Smooth muscle cell (in vitro differentiated cells): ENCODE results near the gene CRTC3. TPM values are rescaled to one million over a fixed set of nuclear protein-coding genes. Genes with fewer than 3 reads are reported as not detected.

ENCODE experiments used
- DNase-seq: peaks from one replicate; lab custom pipeline; 2025; ENCODE audit not compliant: unreplicated experiment; lab: John Stamatoyannopoulos, UW
- H2AFZ ChIP-seq: fragments of 200-600 bp; sonication (generic); 2 replicates; pipeline ENCODE4 v1.6.0; 2016; ENCODE audit warnings: antibody characterized with exemption, low read depth, mild to moderate bottlenecking
- H3F3A ChIP-seq: fragments of 200-600 bp; sonication (generic); 2 replicates; pipeline ENCODE4 v1.6.0; 2017; ENCODE audit warnings: antibody characterized with exemption, low read depth
- H3K27ac ChIP-seq: fragments of 200-600 bp; sonication (generic); 2 replicates; pipeline ENCODE4 v1.5.1; 2016; ENCODE audit warnings: low read depth, mild to moderate bottlenecking
- H3K27me3 ChIP-seq: fragments of 200-600 bp; sonication (generic); 2 replicates; pipeline ENCODE4 v1.6.1; 2016; ENCODE audit warnings: low read depth, mild to moderate bottlenecking
- H3K36me3 ChIP-seq: fragments of 200-600 bp; sonication (generic); 2 replicates; pipeline ENCODE4 v1.5.1; 2016; ENCODE audit warnings: low read depth
- H3K4me1 ChIP-seq: fragments of 200-600 bp; sonication (generic); 2 replicates; pipeline ENCODE4 v1.5.1; 2016; ENCODE audit warnings: low read depth
- H3K4me2 ChIP-seq: fragments of 200-600 bp; sonication (generic); 2 replicates; pipeline ENCODE4 v1.6.0; 2016; ENCODE audit warnings: mild to moderate bottlenecking
- H3K4me3 ChIP-seq: fragments of 200-600 bp; sonication (generic); 2 replicates; pipeline ENCODE4 v1.5.1; 2016; ENCODE audit warnings: mild to moderate bottlenecking
- H3K79me2 ChIP-seq: fragments of 200-600 bp; sonication (generic); 2 replicates; pipeline ENCODE4 v1.6.0; 2016; ENCODE audit warnings: low read depth, mild to moderate bottlenecking
- H3K9ac ChIP-seq: fragments of 200-600 bp; sonication (generic); 2 replicates; pipeline ENCODE4 v1.6.0; 2016; ENCODE audit warnings: low read depth
- H3K9me3 ChIP-seq: fragments of 200-600 bp; sonication (generic); replicated peaks from 2 replicates; pipeline ENCODE4 v1.5.1; 2016; ENCODE audit warnings: low read depth
- H4K20me1 ChIP-seq: fragments of 200-600 bp; sonication (generic); 2 replicates; pipeline ENCODE4 v1.6.0; 2016; ENCODE audit warnings: low read depth
- CTCF ChIP-seq: fragments of 200-600 bp; sonication (generic); IDR thresholded peaks from 2 replicates; pipeline ENCODE4 v1.5.1; 2017; ENCODE audit warnings: borderline replicate concordance, mild to moderate bottlenecking, antibody characterized with exemption; ENCODE audit not compliant: insufficient read depth, poor library complexity, severe bottlenecking
- WGBS: methylation state at CpG from one replicate; pipeline ENCODE4 v1.1.7; 2016; ENCODE audit warnings: low lambda C conversion rate; 5-methylcytosine and 5-hydroxymethylcytosine counted together
- polyA plus RNA-seq: library from polyadenylated mRNA; unstranded; fragments of >200 nt; fragmentation: Nextera tagmentation; extraction: Ambion mirVana; gene quantifications from 2 replicates; pipeline ENCODE4 v1.2.1, GENCODE V29; 2016
- total RNA-seq: library from RNA; depleted of rRNA; stranded (reverse); fragments of >200 nt; gene quantifications from 2 replicates; pipeline ENCODE4 v1.2.3, GENCODE V29; 2014

CRTC3 gene
- total and polyA plus RNA-seq, 2 experiments from 2014 or later = 12.2 to 12.5 TPM

DNA sequence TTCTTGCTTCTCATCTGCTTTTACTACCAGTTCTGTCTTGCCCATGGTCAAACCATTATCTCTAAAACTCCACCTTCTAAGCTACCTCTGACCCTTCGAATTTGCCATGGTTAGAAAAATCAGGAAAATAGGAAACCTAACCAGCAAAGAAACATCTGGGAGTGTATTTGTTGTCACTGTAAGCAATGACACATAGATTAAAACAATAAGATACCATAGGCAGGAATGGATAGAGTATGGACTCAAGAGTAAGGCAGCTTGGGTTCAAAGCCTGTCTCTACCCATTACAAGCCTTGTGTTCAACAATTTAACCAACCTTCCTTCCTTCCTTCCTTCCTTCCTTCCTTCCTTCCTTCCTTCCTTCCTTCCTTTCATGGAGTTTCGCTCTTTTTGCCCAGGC lies 34.9 kb downstream of the CRTC3 start:
- no peak for DNase-seq
- Histone ChIP-seq H3K4me1 (peaks cover 21% of the 10 kb centered on the region), H3K27ac (no peak overlapping the region), H3K79me2 (peaks cover 5% of the 10 kb centered on the region), H3K9me3 (no peaks in the 10 kb centered on the region), H3K4me2 (no peak overlapping the region), H4K20me1 (peaks cover 19% of the 10 kb centered on the region), H3K4me3 (no peak overlapping the region), H3K9ac (no peak overlapping the region), H3K27me3 (no peaks in the 10 kb centered on the region), H2AFZ (no peak overlapping the region), H3K36me3 (no peaks in the 10 kb centered on the region), H3F3A (peaks cover 4% of the 10 kb centered on the region)
- TF ChIP-seq CTCF = no peak
- WGBS = 96% methylated on average over 2 of the region's 2 CpGs

DNA sequence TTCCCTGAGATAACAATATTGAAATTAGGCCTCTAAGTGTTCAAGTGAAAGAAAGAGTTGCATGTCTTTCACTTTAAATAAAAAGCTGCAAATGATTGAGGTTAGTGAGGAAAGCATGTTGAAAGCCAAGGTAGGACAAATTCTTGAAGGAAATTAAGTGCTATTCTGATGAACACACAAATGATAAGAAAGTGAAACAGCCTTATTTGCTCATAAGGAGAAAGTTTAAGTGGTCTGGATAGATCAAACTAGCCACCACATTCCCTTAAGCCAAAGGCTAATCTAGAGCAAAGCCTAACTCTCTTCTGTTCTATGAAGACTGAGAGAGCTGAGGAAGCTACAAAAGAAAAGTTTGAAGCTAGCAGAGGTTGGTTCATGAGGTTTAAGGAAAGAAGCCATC lies 36.1 kb downstream of the CRTC3 start:
- no peaks in the 10 kb centered on the region for H3K27me3 ChIP-seq
- TF ChIP-seq CTCF = no peak
- H3K4me3 ChIP-seq = no peak overlapping the region
- DNase-seq = no peak
- H3K9ac ChIP-seq = no peak overlapping the region
- peaks cover 20% of the 10 kb centered on the region for H4K20me1 ChIP-seq
- peaks cover 4% of the 10 kb centered on the region for H3F3A ChIP-seq
- H3K79me2 ChIP-seq = peaks cover 5% of the 10 kb centered on the region
- no peak overlapping the region for H2AFZ ChIP-seq
- H3K9me3 ChIP-seq = no peaks in the 10 kb centered on the region
- no peak overlapping the region for H3K27ac ChIP-seq
- H3K4me1 ChIP-seq = peaks cover 10% of the 10 kb centered on the region
- no peaks in the 10 kb centered on the region for H3K36me3 ChIP-seq
- no peak overlapping the region for H3K4me2 ChIP-seq

DNA sequence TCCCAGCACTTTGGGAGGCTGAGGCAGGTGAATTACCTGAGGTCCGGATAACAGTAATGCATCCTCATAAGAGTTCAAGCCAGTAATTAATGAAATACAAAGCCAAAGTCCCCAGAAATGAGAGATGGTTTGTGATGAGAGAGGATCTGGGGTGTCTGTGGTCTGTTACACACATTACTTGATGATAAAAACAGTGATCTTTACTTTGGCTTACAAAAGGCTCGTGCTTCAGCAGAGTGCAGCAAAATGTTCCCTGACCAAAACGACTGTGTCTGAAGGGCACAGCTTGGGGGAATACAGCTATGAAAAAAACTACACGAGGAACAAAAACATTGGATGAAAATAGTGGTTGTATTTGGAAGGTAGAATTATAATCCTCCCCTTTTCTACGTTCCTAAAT lies 40.9 kb downstream of the CRTC3 start:
- Histone ChIP-seq H3K36me3 (no peaks in the 10 kb centered on the region), H3F3A (no peaks in the 10 kb centered on the region), H2AFZ (no peak overlapping the region), H3K79me2 (peaks cover 18% of the 10 kb centered on the region), H3K9ac (no peak overlapping the region), H3K27me3 (no peaks in the 10 kb centered on the region), H4K20me1 (peaks cover 34% of the 10 kb centered on the region), H3K4me1 (no peaks in the 10 kb centered on the region), H3K27ac (peak overlapping the region; percentile 8), H3K4me3 (no peak overlapping the region), H3K9me3 (no peaks in the 10 kb centered on the region), H3K4me2 (no peak overlapping the region)
- 79% methylated on average over 5 of the region's 5 CpGs for WGBS
- no peak for DNase-seq
- TF ChIP-seq CTCF = no peak

GRCh38 chr15:90571063-90571541 lies 41.4 kb downstream of the CRTC3 start:
- Histone ChIP-seq H3F3A (no peaks in the 10 kb centered on the region), H3K9me3 (no peaks in the 10 kb centered on the region), H2AFZ (no peak overlapping the region), H3K4me3 (no peak overlapping the region), H3K36me3 (no peaks in the 10 kb centered on the region), H3K4me2 (no peak overlapping the region), H3K9ac (no peak overlapping the region), H3K27me3 (no peaks in the 10 kb centered on the region), H3K4me1 (no peaks in the 10 kb centered on the region), H4K20me1 (peaks cover 37% of the 10 kb centered on the region), H3K27ac (peak overlapping the region; percentile 8), H3K79me2 (peaks cover 21% of the 10 kb centered on the region)
- WGBS = 62% methylated on average over 4 of the region's 4 CpGs
- no peak for DNase-seq
- no peak for TF ChIP-seq CTCF
